GM12892 (cell line): ENCODE measurements around the gene MTFR1L.

Source experiments
- POLR2A ChIP-seq: IDR thresholded peaks from 2 replicates; pipeline ENCODE4 v1.6.1; 2011; ENCODE audit warnings: low read depth, low read length, control low read depth
- POLR2AphosphoS5 ChIP-seq: IDR thresholded peaks from 2 replicates; pipeline ENCODE4 v1.6.1; 2011; ENCODE audit warnings: low read depth, low read length, control low read depth

GRCh38 chr1:25820247-25821111, 725 bp downstream of the MTFR1L start:
- TF ChIP-seq POLR2A (peak; percentile 87), POLR2AphosphoS5 (peak; percentile 78)
